ENCODE measurements around the gene KRTAP1-5.
"Not testable (repeated sequence)": the region's sequence is repeated elsewhere in the genome, so short reads cannot be mapped to it uniquely, and the experiment has no call there.

KRTAP1-5 gene

GRCh38 chr17:41002814-41003213, 24.2 kb downstream of the KRTAP1-5 start:
- DNase-seq: no peak

GRCh38 chr17:41001795-41002194, 25.2 kb downstream of the KRTAP1-5 start:
- no peak for DNase-seq

GRCh38 chr17:40999563-40999962, 27.4 kb downstream of the KRTAP1-5 start, which contains the start of gene KRTAP3-2:
TSS of gene KRTAP3-2 (minus strand) at chr17:40999906. CDS start at chr17:40999853, 53 bp downstream.
- not testable (repeated sequence) for DNase-seq

- no peak for DNase-seq
Observed at GRCh38 chr17:40997361-40997760, 29.6 kb downstream of the KRTAP1-5 start.

- DNase-seq: no peak
Observed at GRCh38 chr17:40996829-40997228, 30.2 kb downstream of the KRTAP1-5 start.

- DNase-seq: no peak
Observed at GRCh38 chr17:40995116-40995515, 31.9 kb downstream of the KRTAP1-5 start.

GRCh38 chr17:40993839-40994238, 33.2 kb downstream of the KRTAP1-5 start, which contains the start of gene KRTAP3-3:
TSS of gene KRTAP3-3 (minus strand) at chr17:40994164. CDS start at chr17:40994097, 67 bp downstream.
- no peak for DNase-seq

- no peak for DNase-seq
Observed at GRCh38 chr17:40993084-40993483, 33.9 kb downstream of the KRTAP1-5 start.

- no peak for DNase-seq
Observed at GRCh38 chr17:40992666-40993065, 34.3 kb downstream of the KRTAP1-5 start.

GRCh38 chr17:40986920-40987319, 40.1 kb downstream of the KRTAP1-5 start:
- DNase-seq: no peak

GRCh38 chr17:40984226-40984625, 42.8 kb downstream of the KRTAP1-5 start, which contains the start of gene KRT40:
TSS of gene KRT40 (minus strand) at chr17:40984326. CDS start at chr17:40984273, 53 bp downstream.
- DNase-seq: no peak

GRCh38 chr17:40981115-40981514, 45.9 kb downstream of the KRTAP1-5 start:
- no peak for DNase-seq

GRCh38 chr17:40980596-40980995, 46.4 kb downstream of the KRTAP1-5 start:
- no peak for DNase-seq

- no peak for DNase-seq
Observed at GRCh38 chr17:40980117-40980516, 46.9 kb downstream of the KRTAP1-5 start.

GRCh38 chr17:40978575-40979151, 48.3 kb downstream of the KRTAP1-5 start:
- no peak for DNase-seq

Data from effector CD8-positive, alpha-beta T cell (primary cell).